ENCODE data around the gene LETM1.
A peak's percentile ranks its signal among the peaks of the same experiment; 100 is the strongest.

The LETM1 gene

GRCh38 chr4:1822568-1823544 lies 33.1 kb downstream of the LETM1 start:
- DNase-seq = no peak

- no peak for DNase-seq
Observed at GRCh38 chr4:1821679-1822567, 34.0 kb downstream of the LETM1 start.

DNA sequence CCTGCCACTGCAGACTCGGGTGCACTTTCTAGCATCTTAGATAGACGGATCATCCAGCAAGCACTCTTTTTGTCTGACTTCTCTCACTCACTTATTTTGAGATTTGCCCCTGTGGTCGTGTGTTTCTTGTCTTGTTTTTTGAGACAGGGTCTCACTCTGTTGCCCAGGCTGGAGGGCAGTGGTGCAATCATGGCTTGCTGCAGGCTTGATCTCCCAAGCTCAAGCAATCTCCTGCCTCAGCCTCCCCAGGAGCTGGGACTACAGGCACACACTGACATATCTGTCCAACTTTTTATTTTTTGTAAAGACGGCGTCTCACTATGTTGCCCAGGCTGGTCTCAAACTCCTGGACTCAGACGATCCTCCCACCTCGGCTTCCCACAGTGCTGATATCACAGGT lies 36.1 kb downstream of the LETM1 start:
- DNase-seq = no peak

GRCh38 chr4:1819284-1819683 lies 36.7 kb downstream of the LETM1 start:
- no peak for DNase-seq

GRCh38 chr4:1815997-1816860 lies 39.7 kb downstream of the LETM1 start:
- DNase-seq = no peak

DNA sequence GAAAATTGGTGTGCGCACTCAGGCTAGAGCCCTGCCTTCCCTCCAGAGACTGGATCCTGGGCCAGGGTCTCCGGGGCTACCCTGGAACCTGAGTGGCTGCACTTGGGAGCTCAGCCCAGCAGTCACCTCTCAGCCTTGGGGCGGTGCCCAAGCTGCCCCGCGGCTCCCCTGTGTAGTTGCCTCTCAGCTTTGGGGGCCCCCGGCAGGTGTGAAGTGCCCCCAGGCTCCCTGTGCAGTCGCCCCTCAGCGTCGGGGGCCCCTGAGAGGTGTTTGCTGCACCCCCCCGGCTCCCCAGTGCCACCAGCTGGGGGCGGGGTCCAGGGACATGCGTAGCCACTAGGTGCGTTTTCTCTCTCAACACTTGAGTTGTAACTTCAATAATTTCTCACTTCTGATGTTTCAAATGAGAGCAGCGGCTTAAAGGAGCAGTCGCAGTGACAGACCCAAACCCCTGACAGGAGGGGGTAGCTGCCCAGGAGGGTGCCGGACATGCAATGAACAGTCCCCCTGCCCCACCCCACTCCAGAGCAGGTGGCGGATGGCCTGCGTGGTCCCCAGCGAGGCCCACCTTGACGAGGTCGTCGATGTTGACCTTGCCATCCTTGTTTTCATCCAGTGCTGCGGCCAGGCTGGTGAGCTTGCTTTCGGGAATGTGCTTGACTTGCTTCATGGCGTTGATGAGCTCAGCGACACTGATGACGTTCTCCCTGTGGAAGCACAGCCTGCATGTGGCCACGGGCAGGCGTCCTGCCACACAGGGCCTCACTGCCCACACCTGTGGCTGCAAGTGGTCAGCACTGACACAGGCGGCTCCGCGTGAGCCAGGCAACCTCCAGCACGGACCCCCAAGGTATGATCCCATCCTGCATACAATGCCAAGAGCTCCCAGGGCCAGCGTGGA lies 40.6 kb downstream of the LETM1 start:
- DNase-seq = no peak

GRCh38 chr4:1814453-1814852 lies 41.5 kb downstream of the LETM1 start:
- DNase-seq = no peak

DNA sequence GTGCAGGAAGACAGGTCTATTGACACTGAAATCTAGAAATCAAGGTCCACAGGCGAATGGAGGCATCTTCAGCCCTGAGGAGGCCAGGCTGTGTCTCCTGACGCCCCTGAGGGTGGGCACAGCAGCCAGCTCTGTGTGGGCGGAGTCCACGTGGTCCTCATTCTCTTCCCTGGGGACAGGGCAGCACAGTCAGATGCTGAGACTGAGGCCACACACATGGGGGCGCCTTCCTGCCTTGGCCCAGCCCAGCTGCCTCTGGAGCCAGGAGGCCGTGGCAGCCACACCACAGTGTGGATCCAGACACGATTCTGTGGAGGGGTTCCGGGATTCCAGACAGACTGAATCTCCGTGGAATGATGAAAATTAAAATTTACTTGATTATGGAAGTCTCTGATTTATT lies 42.0 kb downstream of the LETM1 start:
- DNase-seq = no peak

DNA sequence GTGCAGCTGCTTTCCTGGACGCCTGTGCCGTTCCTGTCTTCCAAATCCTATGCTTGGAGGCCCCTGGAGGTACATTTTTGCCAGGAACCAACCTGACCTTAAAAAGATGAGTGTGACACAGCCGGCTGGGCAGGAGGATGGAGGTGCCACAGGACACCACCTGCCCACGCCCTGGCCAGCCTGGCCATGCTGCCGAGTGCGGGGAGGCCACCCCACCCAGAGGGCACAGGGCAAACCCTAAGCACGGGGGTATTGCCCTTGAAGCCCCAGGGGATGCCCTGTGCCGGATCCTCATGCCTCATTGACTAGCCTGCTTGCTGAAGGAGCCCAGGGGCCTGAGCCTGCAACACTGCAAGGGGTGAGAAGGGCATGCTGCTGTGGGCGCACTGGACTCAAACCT lies 42.7 kb downstream of the LETM1 start:
- no peak for DNase-seq

- DNase-seq = no peak
Observed at GRCh38 chr4:1812720-1813119, 43.2 kb downstream of the LETM1 start.

DNA sequence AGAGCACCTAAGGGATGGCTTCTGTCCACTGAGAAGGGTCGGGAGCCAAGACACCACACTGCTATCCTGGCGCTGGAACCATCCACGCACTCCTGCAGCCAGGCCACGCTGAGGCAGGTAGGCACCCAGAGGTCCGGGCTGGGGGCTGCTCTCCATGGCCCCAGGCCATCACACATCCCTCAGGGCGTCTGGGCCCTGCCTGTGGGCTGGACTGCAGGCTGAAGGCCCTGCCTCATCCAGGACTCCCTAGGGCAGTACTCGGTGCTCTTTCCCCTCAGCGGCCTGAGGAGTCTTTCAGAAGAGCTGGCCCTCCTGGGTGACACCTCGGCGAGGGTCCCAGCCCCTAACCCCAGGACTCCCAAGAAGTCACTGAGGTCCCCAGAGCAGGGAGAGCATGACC lies 45.2 kb downstream of the LETM1 start:
- no peak for DNase-seq

- DNase-seq = peak; percentile 53
Observed at GRCh38 chr4:1809754-1810502, 46.0 kb downstream of the LETM1 start.

GRCh38 chr4:1808851-1809753 lies 46.9 kb downstream of the LETM1 start:
- no peak for DNase-seq

DNA sequence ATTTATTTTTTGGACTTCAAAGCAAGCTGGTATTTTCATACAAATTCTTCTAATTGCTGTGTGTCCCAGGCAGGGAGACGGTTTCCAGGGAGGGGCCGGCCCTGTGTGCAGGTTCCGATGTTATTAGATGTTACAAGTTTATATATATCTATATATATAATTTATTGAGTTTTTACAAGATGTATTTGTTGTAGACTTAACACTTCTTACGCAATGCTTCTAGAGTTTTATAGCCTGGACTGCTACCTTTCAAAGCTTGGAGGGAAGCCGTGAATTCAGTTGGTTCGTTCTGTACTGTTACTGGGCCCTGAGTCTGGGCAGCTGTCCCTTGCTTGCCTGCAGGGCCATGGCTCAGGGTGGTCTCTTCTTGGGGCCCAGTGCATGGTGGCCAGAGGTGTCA lies 47.6 kb downstream of the LETM1 start:
- DNase-seq = no peak

DNA sequence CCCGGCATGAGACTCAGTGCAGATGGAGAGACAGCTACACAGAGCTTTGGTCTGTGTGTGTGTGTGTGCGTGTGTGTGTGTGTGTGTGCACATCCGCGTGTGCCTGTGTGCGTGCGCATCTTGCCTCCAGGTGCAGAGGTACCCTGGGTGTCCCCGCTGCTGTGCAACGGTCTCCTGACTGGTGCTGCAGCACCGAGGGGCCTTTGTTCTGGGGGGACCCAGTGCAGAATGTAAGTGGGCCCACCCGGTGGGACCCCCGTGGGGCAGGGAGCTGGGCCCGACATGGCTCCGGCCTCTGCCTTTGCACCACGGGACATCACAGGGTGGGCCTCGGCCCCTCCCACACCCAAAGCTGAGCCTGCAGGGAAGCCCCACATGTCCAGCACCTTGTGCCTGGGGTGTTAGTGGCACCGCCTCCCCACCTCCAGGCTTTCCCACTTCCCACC lies 48.6 kb downstream of the LETM1 start:
- no peak for DNase-seq

DNA sequence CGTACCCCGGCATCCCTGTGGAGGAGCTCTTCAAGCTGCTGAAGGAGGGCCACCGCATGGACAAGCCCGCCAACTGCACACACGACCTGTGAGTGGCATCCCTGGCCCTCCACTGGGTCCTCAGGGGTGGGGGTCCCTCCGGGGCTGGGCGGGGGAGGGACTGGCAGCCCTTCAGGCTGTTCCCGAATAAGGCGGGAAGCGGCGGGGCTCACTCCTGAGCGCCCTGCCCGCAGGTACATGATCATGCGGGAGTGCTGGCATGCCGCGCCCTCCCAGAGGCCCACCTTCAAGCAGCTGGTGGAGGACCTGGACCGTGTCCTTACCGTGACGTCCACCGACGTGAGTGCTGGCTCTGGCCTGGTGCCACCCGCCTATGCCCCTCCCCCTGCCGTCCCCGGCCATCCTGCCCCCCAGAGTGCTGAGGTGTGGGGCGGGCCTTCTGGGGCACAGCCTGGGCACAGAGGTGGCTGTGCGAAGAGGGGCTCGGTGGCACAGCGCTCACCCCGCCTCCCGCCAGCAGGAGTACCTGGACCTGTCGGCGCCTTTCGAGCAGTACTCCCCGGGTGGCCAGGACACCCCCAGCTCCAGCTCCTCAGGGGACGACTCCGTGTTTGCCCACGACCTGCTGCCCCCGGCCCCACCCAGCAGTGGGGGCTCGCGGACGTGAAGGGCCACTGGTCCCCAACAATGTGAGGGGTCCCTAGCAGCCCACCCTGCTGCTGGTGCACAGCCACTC lies 49.2 kb downstream of the LETM1 start:
- no peak for DNase-seq

GRCh38 chr4:1806223-1806564 lies 49.8 kb downstream of the LETM1 start:
- DNase-seq = no peak

DNA sequence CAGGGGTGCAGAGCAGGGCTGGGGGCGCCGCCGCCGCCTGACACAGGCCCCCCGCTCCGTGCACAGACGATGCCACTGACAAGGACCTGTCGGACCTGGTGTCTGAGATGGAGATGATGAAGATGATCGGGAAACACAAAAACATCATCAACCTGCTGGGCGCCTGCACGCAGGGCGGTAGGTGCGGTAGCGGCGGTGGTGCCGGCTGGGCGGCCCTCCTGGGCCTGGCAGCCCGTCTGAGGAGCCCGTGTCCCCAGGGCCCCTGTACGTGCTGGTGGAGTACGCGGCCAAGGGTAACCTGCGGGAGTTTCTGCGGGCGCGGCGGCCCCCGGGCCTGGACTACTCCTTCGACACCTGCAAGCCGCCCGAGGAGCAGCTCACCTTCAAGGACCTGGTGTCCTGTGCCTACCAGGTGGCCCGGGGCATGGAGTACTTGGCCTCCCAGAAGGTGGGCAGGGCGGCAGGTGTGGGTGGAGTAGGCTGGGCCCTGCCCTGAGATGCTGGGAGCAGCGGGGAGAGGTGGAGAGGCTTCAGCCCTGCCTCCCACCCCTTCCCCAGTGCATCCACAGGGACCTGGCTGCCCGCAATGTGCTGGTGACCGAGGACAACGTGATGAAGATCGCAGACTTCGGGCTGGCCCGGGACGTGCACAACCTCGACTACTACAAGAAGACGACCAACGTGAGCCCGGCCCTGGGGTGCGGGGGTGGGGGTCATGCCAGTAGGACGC lies 50.3 kb downstream of the LETM1 start:
- DNase-seq = no peak

Measured in CD4-positive, alpha-beta T cell treated with Interleukin-15 for 1 hour (primary cell).